CD4-positive, alpha-beta T cell treated with Interleukin-12 subunit alpha and Interleukin-12 subunit beta, for 1 hour (primary cell): ENCODE data around the gene PDLIM7.
"Not testable (repeated sequence)": the region's sequence is repeated elsewhere in the genome, so short reads cannot be mapped to it uniquely, and the experiment has no call there.

Experiments used
- DNase-seq: peaks from one replicate; pipeline ENCODE4 v3.0.0-alpha.2; 2020

Gene PDLIM7

DNA sequence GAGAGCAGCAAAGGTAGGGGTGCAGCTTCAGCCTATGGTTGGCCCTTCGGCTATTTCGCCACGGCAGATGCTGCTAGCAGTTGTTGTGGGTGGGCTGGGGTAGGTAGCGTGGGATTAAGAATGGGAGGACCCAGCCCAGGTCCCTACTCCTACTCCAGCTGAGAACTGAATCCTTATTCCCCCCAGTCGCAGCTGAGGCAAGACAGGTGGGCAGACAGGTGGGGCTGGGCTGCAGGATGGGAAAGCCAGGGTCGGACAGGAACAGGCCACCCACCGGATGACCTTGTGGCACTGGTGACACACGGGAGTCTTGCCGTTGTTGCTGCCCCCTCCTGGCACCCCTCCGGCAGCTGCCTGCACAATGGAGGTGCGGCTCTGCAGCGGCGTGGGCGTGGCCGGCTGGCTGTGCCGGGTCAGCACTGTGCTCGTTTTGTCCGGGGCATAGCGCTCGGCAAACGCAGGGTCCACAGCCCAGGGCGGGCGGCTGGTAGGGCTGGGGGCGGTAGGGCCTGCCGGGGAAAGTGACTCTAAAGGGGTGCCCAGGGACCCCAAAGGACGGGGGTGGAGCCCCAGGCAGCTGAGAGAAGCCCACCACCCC is 8.2 kb downstream of the PDLIM7 start:
- DNase-seq = no peak

DNA sequence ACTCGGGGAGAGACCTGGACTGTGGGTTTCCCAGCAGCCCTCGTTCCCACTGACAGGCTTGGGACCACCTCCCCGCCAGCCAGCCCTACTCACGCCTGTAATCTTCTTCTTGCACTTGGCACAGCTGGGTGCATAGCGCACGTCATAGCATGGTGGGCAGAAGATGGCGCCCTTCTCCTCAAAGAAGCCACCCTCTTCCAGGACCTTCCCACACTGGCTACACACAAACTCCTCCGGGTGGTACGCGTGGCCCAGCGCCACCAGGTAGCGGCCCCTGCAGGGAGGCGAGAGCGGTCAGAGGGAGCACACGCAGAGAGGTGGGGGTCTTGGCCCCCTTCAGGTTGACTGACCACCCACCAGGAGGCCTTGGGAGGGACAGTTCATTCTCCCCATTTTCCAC is 9.4 kb downstream of the PDLIM7 start:
- DNase-seq = no peak

DNA sequence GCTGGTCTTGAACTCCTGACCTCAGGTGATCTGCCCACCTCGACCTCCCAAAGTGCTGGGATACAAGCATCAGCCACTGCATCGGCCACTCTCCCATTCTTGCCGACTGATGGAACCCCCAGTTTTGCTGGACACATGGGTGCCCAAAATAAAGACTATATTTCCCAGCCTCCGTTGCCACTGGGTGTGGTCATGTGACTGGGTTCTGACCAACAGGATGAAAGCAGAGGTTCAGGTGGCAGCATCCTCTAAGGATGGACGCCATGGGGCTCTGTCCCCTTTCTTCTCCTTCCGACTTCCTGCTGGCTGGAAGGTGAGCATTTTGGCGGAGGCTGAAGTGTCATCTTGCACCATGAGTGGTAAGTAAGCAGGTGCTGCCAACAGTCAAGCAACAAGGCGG is 10.3 kb downstream of the PDLIM7 start:
- no peak for DNase-seq

DNA sequence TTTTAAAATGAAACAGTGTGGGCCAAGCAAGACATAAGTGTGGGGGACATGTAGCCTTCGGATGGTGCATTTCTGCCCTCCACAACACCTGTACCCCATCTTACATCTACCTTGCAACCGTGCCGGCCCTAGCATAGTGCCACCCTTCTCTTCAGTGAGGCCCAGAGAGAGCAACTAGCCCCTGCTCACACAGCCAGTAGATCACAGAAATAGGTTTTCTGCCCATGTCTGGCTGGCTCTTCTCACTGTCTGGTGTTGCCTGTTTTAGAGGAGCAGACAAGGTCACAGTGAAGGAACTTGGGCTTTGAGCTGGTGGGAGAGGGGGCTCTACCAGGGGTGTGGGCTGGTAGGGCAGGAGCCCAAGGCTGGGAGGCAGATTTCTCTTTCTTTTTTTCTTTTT is 11.1 kb downstream of the PDLIM7 start:
- no peak for DNase-seq

DNA sequence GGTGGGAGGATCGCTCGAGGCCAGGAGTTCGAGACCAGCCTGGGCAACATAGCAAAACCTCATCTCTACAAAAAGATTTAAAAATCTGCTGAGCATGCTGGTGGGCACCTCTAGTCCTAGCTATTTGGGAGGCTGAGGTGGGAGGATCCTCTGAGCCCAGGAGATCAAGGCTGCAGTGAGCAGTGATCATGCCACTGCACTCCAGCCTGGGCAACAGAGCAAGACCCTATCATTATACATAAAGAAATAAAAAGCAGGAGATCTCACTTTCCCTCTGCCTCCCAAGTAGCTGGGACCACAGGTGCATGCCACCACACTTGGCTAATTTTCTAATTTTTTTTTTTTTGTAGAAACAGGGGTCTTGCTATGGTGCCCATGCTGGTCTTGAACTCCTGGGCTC is 11.7 kb downstream of the PDLIM7 start:
- not testable (repeated sequence) for DNase-seq

DNA sequence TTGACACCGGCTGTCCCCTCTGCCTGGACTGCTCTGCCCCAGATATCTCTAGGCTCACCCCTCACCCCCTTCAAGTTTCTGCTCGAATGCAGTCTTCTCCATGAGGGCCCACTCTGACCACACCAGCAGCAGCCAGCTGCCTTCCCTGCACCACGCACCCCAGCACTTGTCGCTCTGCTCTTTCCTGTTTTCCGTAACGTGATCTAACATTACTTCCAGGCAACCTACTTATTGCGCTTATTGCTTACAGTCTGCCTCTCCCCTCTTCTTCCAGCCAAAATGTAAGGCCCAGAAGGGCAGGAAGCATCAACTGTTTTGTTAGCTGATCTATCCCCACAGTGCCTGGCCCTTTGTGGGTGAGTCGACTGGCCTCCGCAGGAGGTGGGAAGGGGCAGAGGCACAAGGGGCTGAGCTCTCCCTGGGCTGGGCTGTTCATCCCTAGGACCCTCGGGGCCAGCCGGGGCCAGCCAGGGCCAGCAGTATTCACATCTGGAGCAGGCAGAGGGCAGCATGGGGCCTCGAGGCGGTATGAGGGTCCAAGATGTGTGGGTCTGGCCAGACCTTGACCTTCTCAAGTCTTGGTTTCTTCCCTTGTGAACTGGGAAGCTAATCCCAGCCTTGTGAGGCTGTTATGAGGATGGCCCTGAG is 12.4 kb downstream of the PDLIM7 start:
- no peak for DNase-seq

DNA sequence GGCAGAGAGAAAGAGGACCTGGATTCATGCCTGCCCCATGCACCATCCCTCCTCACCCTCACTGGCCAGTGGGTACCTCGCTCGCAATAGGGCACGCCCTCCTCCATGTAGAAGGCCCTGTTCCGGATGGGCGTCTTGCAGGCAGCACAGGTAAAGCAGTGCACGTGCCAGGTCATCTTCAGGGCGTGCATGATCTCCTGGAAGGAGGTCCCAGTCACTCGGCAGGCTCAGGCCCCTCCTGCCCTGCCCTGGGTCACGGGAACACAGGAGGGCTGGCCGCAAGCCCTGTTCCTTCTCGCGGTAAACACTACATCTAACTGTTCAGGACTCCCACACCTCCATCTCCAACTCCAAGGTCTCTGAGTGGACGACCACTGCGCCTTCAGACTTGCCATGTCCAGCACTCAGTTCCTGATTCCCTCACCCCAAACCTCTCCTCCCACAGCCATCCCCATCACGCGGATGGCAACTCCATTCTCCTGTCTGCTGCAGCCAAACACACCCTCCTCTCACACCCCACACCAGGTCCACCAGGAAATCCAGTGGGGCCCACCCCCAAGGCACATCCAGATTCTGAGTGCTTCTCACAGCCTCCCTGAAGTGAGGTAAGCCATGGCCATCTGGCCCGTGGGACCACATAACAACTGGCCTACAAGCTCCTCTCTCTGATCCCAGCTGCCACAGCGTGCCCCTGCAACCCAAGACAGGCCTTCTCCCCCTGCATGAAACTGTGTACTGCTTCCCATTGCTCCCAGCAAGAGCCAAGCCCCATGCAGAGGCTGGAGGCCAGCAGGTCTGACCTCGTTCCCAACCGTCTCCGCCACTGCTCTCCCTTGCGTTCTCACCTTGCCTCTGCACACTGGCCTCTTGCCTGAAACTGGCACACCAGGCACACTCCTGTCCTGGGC is 13.2 kb downstream of the PDLIM7 start:
- no peak for DNase-seq

DNA sequence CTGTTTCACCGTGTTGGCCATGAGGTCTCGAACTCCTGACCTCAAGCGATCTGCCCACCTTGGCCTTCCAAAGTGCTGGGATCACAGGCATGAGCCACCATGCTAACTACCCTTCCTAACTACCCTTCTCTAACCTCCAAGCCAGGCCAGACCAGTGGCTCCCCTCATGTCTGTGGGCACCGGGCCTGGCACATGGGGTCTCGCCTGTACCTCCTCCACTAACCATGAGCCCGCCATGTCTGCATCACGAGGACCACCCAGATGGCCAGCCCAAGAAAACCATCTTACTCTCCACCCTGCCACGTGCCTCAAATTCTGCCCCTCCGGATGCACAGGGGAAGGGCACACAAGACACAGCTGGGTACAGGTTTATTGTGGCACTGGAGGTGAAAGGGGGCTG is 14.4 kb downstream of the PDLIM7 start:
- no peak for DNase-seq

DNA sequence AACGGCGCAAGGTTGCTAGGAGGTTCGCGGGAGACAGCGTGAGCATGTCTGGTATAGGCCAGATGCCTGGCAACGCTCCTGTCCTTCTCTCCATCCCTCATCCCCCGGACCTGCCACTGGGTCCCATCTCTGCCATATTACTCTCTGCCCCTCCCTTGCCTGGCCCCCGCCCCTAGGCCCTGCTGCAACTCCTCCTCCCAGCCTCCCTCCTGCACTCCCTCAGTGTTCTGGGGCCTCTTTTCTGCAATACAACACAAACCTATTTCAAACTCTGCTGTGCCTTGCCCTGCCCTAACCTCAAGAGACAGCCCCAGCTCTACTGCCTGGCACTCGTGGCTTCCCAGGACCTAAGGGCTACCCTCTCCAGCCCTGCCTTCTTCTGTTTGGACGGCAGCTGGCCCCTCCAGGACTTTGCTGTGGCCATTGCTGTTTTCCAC is 15.0 kb downstream of the PDLIM7 start:
- no peak for DNase-seq

DNA sequence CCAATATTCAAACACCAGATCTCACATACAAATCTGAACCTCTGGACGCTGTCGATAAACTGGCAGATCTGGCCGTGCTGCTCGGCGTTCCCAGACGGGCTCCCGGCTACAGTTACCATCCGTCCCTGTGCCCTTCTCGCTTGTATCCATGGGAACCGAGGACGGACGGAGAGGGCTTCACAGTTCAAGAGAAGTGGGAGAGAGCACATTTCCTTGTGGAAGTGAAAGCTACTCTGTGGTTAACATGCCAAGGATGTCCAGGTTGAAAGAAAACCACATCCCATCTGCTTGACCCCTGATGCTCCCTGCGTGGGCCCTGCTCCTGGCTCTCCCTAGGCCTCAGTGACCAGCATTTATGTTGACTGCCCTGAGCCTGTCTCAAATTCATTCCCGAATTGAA is 17.6 kb downstream of the PDLIM7 start:
- no peak for DNase-seq

DNA sequence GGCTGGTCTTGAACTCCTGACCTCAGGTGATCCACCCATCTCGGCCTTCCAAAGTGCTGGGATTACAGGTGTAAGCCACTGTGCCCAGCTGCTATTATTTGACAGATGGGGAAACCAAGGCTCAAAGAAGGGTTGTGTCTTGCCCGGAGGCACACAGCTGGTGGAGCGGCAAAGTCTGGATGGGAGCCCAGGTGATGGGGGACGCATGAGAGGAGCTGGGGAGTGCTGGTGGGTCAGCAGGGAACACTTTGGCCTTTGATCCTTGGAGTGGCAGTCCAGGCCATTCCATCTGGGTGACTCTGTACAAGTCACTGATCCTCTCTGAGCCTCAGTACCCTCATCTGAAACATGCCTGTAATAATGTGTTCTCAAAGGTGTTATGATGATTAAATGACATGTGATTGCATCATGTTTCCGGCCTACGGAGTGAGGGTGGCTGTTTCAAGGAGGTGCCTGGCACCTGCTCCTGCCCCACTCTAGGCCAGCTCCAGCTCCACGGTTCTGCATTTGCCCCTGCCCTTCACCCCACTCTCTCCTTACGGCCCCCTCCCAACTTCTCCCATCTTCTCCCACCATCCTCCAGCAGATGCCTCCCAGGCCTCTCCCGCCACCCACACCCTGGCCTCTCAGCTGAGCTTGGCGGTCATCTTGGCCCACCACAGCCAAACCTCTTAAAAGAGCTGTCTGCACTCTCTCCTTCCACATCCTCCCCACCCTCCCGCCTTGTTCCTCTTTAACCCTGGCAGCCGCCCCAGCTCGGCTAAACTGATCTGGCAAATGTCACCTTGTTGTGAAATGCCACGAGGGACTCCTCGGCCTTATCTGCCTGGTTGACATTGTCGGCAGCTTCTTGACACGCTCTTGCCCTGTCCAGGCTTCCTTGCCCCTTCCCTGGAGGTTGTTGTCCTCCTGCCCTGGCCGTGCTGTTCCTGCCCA is 18.4 kb downstream of the PDLIM7 start:
- no peak for DNase-seq

DNA sequence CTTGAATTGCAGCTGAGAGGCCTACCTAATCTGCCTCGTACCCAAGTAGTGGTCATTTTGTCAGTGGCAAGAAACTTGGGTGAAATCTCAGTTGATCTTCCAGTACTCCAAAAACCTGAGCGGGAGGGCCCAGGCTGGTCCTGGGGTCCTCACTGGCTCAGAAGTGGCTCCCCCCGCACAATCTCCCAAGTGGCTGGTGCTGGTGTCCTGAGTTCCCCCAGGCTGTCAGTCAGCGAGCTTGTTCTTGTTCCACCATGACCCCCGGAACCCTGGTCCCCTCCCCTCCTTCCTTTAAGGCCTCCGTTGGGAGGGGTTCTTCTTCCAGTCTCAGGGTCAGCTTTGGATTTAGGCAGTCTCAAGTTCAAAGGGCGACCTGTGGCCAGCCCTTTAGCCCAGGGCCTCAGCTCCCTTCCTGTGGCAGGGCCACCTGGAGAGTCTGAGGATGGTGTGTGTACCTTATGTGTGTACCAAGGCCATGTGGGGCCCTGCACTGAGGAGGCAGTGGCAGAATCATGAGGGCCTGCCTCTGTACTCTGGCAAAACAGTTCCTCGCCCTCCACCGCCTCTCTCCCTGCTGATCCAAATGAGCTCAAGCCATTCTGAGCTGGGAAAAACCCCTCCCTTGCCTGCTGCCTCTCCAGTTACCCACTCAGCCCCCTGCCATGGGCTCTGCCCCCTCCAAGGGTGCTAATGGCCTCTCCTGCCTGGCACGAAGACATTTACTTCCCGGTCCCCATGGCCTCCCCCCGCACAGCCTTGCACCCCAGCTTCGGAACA is 19.5 kb downstream of the PDLIM7 start:
- DNase-seq = no peak

DNA sequence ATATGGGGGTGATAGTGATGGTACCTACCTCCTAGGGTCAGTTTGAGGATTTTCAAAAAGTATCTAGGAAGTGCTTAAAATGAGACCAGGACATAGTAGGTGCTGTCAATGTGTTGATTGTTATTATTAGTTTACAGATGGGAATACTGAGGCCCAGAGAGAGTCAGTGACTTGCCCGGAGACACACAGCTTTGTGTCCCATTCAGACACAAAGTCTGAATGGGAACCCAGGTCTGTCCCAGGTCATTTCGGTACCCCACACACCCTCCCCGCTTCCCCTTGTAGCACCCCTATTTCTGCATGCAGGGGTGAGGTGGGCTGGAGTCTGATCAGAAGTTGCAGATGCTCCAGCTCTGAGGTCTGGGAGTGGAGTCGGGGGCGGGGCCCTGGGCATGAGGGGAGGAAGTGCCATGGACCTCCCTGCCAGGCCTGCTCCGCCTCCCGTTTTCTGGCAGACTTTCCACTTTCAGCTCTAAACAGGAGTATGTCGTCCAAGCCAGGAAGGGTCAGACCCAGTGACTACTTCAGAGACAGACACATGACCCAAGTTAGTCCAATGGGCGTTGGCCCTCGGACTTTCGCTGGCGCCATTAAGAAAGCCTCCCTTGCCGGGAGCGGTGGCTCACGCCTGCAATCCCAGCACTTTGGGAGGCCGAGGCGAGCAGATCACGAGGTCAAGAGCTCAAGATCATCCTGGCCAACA is 20.7 kb downstream of the PDLIM7 start:
- DNase-seq = no peak

DNA sequence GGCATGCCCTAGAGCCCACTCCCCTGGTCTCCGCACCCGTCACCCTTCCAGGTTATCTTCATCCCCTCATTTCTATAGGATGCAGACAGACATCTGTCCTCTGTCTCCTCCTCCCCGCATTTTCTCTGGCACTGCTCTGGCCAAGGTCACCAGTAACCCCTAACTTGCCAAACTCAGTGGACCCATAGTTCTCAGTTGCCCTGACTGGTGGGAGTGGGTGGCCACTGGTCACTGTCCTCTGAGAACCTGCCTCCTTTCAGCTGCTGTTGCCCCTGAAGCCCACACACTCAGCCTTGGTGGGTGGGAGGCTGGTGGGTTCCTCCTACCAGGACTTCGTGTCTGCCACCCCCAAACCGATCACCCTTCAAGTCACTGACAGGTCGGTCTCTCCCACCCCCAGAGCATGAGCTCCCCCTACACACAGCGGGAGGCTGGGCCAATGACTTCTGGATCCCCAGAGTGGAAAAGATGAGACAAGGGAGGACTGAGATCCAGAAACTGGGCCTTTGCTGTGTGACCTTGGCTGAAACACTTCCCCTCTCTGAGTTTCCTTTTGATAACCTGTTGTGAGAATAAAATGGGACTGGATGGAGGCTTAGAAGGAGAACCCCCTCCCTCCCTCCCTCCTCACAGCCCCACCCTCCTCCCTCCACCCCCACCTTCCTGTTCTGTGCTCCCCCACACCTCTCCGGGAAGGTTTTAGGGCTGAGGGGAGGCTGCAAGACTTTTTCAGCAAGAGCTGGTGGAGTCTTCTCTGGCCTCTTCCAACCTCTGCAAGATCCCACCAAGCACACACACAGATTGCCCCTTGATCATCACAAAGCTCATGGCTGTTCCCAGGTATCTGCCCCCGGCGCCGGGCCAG is 21.6 kb downstream of the PDLIM7 start:
- no peak for DNase-seq

DNA sequence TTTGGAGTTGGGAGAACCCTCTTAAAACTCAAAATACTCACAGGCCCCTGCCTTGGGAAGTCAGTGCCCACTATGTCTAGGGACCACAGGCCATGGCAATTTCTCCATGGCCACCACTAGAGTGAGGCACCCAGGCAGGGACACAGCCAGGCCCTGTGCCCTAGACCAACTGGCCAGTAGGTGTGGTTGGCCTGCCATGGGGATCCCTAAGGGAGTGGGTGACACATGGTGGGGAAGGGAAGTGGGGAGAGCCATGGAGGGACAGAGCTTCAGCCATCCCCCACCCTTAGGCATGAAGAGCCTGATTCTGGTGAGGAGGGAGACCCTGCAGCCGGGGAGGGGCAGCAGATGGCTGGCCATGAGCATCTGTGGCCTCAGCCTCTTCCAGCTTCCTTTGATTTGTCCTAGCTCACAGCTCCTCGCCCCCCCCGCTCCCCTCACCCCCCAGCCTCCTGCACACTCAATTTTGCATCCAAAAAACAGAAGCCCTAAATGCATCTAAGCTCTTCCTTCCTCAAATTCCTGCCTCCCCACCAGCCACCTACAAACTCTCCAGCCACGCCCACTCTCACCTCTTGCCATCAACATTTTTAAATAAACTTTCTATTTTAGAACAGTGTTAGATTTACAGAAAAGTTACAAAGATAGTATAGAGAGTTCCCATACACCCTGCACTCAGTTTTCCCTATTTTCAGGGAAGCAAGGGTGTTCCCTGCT is 22.4 kb downstream of the PDLIM7 start:
- no peak for DNase-seq

DNA sequence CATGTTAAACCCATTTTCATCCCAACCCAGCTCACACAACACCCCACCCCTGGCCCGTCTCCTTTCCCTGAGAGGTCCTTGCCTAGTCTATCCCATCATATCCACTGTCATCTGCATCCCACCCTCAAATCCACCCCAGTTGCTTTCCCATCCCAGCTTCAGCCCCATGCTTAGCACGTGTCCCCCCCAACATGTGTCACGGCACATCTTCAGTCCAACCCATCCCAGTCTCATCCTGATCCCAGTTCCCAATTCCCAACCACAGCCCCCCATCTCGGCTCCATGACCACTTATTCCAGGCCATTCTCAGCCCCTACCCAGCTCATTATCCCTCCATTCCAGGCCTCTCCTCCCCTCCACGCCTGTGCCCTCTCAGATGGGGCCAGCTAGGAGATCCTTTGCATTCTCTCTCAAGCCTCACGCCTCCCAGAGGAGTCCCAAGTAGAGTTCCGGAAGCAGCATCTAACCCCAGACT is 23.4 kb downstream of the PDLIM7 start:
- no peak for DNase-seq

DNA sequence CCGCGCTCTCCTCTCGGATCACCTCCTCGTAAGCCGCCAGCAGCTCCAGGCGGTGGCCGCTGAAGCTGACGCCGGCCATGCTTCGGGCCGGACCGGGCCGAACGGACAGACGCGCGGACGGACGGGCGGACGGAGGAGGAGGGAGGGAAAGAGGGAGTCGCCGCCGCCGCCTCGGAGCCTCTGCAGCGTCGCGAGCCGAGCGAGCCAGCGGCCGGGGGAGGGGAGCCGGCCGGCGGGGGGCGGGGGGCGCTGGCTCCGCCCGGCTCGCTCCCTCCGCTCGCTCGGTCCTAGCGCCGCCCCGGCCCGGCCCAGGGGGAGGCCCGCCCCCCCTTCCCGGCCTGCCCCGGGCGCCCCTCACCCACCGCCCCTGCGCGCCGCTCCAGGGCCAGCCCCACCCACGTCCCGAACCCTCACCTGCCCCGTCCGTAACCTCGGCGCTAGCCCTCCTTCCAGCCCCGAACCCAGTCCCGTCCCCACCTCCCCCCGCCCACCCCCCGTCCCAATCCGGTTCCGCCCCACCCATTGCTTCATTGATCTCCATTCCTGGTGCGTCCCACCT is 23.9 kb downstream of the PDLIM7 start, which contains the start of gene DBN1:
DBN1 (minus strand) TSS at position 192 of the 559 bp plus-strand sequence; CDS start at position 79, 113 bp downstream.
- DNase-seq = peak; percentile 28

DNA sequence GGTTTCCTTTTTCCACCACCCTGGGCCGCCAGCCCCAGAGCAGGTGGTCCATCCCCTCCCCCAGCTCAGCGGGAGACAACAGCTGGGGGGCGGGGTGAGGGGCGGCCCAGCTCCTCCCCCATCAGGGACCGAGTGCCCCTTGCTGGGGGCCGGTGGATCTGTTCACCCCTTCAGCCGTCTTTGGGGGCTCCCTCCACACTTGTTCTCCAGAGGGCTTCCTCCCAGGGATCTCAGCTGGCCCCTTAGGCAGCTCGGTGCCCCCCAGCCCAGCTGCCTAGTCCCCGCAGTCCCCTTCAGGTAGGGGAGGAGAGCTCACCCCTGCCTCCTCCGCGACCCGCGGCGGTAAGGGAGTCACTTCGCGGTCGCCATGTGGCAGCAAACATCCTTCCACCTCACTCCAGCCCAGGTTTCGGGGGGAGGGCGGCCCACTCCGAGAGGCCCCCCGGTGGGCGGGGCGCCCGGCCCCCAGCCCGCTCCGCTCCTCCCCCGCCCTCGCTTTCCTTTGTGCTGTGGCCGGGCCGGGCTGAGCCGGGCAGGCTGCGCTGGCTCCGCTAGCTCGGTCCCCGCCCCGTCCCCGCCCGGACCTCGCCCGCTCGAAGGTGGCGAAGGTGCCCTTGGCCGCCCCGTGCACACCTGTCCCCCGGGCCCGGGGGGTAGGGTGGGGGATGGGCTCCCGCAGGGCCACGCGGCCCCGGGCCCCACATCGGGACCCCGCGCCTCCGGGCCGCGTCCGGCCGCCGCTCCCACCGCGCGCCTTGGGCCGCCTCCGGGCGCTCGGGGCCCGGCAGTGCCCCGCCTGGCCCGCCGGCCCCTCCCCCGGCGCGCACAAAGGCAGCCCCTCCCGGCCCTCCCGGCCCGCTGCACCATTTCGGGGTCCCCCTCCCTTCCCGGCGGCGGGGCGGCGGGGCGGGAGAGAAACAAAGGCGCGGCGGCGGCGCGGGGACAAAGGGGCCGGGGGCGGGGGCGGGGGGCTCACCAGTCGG is 24.7 kb downstream of the PDLIM7 start:
- peak; percentile 67 for DNase-seq
